Mononuclear cell (primary cell): Measurements from ENCODE around the gene STEAP4. TPM values are rescaled to one million over a fixed set of nuclear protein-coding genes. Genes with fewer than 3 reads are reported as not detected.
"Not testable (repeated sequence)": the region's sequence is repeated elsewhere in the genome, so short reads cannot be mapped to it uniquely, and the experiment has no call there.

Source experiments
- H3K27me3 ChIP-seq: 2 replicates; pipeline ENCODE4 v1.6.0; 2011; ENCODE audit warnings: low read length, control low read depth; ENCODE audit not compliant: insufficient read depth
- H3K4me1 ChIP-seq: 2 replicates; pipeline ENCODE4 v1.5.1; 2011; ENCODE audit warnings: mild to moderate bottlenecking, low read length, control low read depth; ENCODE audit not compliant: insufficient read depth
- H3K4me3 ChIP-seq: 2 replicates; pipeline ENCODE4 v1.5.1; 2011; ENCODE audit warnings: mild to moderate bottlenecking, low read length, moderate library complexity
- H3K9me3 ChIP-seq: 2 replicates; pipeline ENCODE4 v1.5.1; 2011; ENCODE audit warnings: low read depth, mild to moderate bottlenecking, control low read depth, low read length
- total RNA-seq: library from RNA; depleted of rRNA; stranded (reverse); fragments of >200 nt; gene quantifications from one replicate; pipeline ENCODE4 v1.2.3, GENCODE V29; 2012

STEAP4 gene
- total RNA-seq, 1 donor: 2.3 TPM

DNA sequence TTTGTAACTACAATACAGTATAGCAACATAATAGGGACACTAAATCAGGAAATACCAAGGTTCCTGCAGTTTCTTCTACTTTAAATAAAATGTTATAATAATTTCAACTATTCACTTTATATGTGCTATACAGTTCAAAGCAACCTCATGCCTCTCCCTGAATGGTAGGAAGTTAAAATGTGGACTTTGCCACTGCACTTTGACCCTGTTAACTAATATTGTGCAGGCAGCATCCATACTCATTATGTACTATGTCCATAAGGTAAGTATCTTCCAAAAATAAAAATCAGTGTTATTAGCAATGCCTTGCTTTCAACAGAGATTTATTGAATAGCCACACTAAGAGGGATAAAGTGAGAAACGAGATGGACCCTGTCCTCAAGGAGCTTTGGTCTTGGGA is 4.8 kb downstream of the STEAP4 start:
- Histone ChIP-seq H3K9me3 (no peaks in the 10 kb centered on the region), H3K4me1 (peaks cover 23% of the 10 kb centered on the region), H3K27me3 (no peaks in the 10 kb centered on the region), H3K4me3 (no peak overlapping the region)

DNA sequence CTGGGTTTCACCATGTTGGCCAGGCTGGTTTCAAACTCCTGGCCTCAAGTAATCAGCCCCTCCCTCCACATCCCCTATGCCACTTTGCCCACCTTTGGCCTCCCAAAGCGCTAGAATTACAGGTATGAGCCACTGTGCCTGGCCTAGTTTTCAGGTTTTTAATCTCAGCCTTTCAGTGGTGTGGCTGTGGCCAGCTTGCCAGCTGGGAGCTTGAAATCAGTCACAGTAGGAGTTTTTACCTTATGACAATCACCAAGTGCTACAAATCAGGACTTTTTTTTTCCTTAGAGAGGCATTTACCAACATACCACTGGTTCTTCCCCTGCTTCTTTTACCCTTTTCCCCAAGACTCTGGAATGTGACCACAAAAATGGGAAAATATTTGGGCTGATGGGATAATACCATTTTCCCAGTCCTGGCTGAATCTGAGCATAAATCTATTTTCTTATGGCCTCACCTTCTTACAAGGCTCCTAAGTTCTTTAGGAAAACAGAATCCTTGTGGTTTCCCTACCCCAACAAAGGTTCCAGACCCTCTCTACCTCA is 6.2 kb downstream of the STEAP4 start:
- H3K4me3 ChIP-seq: no peak overlapping the region
- H3K9me3 ChIP-seq: no peaks in the 10 kb centered on the region
- no peaks in the 10 kb centered on the region for H3K27me3 ChIP-seq
- peaks cover 8% of the 10 kb centered on the region for H3K4me1 ChIP-seq

DNA sequence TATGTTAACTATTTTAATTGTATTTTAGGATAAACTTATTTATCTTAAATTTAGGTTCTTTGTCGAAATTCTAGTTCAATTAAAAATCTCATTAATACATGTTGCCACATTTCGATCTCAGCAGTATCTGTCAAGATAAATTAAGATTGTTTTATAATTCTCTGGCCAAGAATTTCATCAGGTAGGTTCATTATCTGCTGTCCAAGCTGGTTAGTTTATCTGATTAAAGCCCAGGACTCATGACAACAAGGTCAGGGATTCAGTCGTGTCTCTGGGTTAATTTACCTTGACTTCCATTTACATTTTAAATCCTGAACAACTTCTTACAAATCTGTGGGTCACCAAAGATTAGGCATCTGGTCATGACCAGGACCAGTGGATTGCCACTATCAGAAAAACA is 7.6 kb downstream of the STEAP4 start:
- Histone ChIP-seq H3K4me3 (no peak overlapping the region), H3K9me3 (no peaks in the 10 kb centered on the region), H3K4me1 (no peaks in the 10 kb centered on the region), H3K27me3 (no peaks in the 10 kb centered on the region)

DNA sequence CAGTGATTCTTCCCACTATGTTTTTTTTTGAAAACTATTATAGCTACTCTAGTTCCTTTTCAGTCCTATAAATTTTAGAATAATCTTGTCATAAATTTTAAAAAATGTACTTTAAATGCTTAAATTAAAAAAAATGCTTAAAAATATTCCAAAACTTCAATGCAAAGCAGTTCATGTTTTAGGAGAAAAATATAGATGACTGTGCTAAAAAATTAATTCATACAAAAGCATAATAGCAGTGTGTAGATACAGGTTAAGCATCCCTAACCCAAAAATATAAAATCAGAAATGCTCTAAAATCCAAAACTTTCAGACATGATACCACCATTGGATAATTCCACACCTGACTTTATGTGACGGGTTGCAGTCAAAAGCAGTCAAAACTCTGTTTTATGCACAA is 12.8 kb downstream of the STEAP4 start:
- no peak overlapping the region for H3K4me3 ChIP-seq
- H3K4me1 ChIP-seq: peaks cover 5% of the 10 kb centered on the region
- H3K27me3 ChIP-seq: no peaks in the 10 kb centered on the region
- H3K9me3 ChIP-seq: no peaks in the 10 kb centered on the region

DNA sequence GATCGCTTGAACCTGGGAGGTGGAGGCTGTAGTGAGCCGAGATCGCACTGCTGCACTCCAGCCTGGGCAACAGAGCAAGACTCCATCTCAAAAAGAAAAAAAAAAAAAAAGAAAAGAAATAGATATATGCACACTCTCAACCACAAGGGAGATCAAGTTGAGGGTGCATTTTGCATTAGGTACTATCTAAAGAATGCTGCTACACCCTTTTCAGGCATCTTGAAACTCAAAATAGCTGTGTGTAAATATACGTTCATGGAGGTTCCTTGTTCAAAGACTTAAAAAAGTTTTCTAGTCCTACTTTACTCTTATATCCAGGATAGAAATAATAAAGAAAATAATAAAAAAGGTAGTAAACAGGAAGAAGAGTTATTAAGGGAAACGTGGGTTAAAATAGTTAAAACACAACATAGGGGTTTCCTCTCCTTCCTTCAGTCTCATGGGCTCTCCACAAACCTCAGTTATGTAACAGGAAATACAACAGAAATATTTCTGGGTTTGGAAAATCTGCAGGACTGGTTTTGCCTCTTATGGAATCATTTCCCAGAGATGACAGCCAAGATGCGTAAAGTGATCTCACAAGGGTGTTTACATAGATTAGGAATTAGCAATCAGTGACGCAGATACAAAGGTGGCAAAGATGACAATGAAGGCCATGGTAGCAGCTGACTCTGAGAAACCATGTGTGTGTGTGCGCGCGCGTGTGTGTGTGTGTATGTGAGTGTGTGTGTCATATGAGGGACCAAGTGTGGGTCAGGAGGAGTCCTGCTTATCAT is 15.1 kb downstream of the STEAP4 start:
- Histone ChIP-seq H3K9me3 (no peaks in the 10 kb centered on the region), H3K27me3 (no peaks in the 10 kb centered on the region), H3K4me3 (no peak overlapping the region), H3K4me1 (peaks cover 5% of the 10 kb centered on the region)

DNA sequence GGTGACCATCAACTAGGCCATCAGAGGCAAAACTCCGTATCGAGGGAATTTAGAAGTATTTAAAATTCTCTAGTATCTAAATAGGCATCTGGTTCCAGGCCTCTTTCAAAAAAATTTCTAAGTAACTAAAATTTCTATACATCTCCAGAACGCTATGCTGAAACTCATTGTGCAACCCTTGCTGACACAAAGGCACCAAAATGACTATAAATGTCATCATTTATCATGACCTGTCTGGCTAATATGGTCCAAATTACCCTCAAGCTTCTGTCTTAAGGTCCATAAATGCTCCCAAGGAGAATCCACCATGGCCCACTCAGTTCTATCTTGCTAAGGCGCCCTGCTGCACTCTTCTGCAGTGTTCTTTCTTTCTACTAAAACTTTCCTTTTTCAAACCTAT is 16.2 kb downstream of the STEAP4 start:
- Histone ChIP-seq H3K9me3 (no peaks in the 10 kb centered on the region), H3K27me3 (no peaks in the 10 kb centered on the region), H3K4me1 (peaks cover 5% of the 10 kb centered on the region), H3K4me3 (no peak overlapping the region)

DNA sequence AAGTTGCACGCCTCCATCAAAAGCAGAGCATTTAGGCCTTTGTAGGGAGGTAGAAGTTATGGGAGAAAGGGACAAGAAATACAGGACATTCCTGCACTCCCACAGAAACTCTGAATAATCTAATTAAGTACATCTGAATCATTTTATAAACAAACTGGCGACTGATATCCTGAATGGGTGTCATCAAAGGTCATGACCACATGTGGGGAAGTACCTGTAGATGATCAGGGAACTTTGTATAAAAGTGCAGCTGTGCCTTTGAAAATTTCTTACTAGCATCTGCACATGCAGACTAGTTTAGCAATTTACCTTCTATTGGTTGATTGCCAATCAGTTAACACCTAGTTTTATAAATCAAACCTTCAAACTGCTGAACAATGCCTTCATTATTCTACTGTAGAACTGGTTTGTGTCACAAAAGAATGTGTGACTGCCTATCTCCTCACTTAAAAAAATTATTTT is 17.1 kb downstream of the STEAP4 start:
- Histone ChIP-seq H3K4me1 (peaks cover 5% of the 10 kb centered on the region), H3K4me3 (no peak overlapping the region), H3K27me3 (no peaks in the 10 kb centered on the region), H3K9me3 (no peaks in the 10 kb centered on the region)

DNA sequence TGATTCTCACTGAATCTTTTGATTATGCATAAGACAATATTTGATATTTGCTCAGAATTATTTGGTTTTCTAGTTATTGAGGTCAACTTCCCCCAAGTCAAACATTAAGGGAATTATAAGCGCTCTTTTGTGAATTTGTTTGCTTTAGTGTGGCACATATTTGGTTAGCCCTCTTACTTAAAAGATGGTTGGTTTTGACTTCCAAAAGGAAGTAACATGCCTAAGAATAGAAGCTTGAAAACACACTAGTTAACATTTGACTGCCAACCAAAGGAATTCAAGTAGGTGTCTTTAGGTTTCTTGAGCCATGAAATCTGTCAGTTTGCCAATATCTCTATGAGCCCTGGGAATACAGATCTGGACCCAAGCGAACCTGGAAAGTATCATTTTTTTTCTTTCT is 24.9 kb downstream of the STEAP4 start:
- no peaks in the 10 kb centered on the region for H3K27me3 ChIP-seq
- H3K4me1 ChIP-seq: peaks cover 16% of the 10 kb centered on the region
- no peak overlapping the region for H3K4me3 ChIP-seq
- H3K9me3 ChIP-seq: no peaks in the 10 kb centered on the region

DNA sequence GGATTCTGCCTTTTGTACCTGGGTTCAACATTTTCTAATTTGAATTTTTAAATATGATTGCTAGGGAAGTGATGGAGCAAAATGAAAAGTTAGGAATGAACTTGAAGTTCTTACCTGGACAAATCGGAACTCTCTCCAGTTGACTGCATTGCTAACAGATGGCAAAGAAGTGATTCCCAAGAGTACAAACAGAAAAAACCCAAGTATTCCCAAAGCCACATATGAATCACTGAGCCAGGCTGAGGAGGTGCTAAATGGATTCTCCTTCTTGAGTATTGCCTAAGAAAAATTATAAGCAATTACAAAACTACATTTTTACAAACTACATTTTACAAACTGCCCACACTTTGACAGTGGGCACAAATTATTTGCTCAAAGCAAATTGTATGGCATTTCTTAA is 25.9 kb downstream of the STEAP4 start:
- no peak overlapping the region for H3K4me3 ChIP-seq
- peaks cover 16% of the 10 kb centered on the region for H3K4me1 ChIP-seq
- H3K9me3 ChIP-seq: no peaks in the 10 kb centered on the region
- no peaks in the 10 kb centered on the region for H3K27me3 ChIP-seq

DNA sequence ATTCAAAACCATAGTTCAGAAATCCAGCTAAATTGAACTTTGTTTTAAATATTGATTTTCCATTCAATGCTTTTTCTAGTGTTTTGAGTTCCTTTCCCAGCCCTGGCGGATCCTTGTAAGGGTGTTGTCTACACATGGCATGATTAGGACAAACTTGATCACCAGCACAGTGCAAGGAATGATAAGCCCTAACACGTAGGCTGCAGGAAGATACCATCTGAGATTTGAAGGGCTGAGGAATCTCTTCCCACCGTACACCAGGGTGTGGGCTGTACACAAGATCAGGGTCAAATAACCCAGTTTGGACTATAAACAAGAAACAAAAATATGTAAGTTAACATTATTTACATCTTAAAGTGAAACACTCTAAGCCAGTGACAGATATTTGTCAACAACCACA is 27.4 kb downstream of the STEAP4 start:
- Histone ChIP-seq H3K4me3 (no peak overlapping the region), H3K27me3 (no peaks in the 10 kb centered on the region), H3K4me1 (peaks cover 16% of the 10 kb centered on the region), H3K9me3 (no peaks in the 10 kb centered on the region)

DNA sequence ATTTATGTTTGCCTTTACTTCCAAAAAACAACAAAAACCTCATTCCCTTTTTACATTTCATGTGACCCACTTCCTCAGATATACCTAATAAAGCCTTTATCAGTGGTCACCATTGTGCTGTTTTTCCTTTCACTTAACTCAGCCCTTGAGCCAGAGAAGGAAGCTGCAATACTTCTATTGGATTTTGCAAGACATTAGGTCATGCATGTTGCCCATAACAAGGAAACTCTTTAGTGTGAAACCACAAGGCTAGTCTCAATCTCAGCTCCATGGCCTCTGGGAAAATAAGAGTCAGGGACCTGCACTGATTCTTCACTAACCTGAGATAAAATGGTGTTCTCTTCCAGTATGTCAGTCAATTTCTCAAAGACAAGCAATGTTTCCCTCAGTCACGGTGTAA is 27.8 kb downstream of the STEAP4 start:
- Histone ChIP-seq H3K4me3 (no peak overlapping the region), H3K9me3 (no peaks in the 10 kb centered on the region), H3K4me1 (peaks cover 16% of the 10 kb centered on the region), H3K27me3 (no peaks in the 10 kb centered on the region)

DNA sequence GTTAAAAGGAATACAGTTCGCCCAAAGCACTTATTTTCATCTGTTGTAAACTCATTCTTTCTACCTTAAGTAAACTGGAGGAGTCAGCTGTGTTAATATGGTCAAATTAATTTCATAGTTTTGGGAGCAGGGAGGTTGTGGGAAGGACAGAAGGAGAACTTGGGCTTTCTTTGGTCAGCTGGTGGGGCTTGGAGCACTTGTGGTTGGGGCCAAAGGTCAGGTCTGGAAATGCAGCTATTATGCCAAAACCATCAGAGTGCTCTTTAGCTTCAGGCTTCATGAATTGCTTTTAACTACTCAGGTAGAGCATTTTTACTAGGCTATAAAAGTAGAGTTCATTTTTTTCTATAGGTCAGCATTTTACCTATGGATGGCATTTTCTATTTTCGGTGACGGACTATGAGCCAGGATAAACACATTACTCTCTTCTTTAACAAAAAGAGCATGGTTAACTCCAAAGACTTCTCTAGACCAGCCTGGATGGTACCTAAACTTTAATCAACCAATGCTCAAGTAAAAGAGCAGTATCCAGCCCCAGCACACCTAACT is 30.0 kb downstream of the STEAP4 start:
- H3K9me3 ChIP-seq: no peaks in the 10 kb centered on the region
- no peak overlapping the region for H3K4me3 ChIP-seq
- H3K4me1 ChIP-seq: peaks cover 13% of the 10 kb centered on the region
- no peaks in the 10 kb centered on the region for H3K27me3 ChIP-seq

DNA sequence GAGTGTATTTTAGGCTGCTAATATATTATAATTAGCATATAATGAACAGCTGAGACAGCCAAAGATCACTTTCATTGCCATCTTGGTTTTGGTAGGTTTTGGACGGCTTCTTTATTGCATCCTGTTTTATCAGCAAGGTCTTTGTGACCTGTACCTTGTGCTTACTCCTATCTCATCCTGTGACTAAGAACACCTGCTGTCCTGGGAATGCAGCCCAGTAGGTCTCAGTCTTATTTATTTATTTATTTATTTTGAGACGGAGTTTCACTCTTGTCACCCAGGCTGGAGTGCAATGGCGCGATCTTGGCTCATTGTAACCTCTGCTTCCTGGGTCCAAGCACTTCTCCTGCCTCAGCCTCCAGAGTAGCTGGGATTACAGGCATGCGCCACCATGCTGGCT is 31.8 kb downstream of the STEAP4 start:
- not testable (repeated sequence) for H3K27me3 ChIP-seq, H3K4me3 ChIP-seq, H3K9me3 ChIP-seq
- peaks cover 12% of the 10 kb centered on the region for H3K4me1 ChIP-seq

DNA sequence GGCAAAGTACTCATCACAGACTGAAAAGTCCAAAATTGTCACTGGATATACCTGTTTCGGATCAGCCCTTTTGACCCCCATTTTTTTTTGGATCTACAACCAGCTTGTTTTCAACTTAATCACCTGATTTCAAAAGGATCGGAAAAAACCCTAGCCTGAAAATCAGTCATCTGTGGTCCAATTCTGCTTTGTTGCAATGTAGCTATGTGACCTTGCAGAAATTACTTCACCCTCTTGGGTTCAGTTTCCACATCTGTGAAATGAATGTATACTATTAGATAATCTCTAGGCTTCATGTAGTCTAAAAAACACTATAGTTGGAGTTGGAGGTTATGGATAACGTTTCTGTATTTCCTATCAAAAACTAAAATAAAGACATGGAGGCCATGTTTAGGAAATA is 37.1 kb downstream of the STEAP4 start:
- no peaks in the 10 kb centered on the region for H3K9me3 ChIP-seq
- H3K4me1 ChIP-seq: peaks cover 21% of the 10 kb centered on the region
- H3K4me3 ChIP-seq: no peak overlapping the region
- no peaks in the 10 kb centered on the region for H3K27me3 ChIP-seq

DNA sequence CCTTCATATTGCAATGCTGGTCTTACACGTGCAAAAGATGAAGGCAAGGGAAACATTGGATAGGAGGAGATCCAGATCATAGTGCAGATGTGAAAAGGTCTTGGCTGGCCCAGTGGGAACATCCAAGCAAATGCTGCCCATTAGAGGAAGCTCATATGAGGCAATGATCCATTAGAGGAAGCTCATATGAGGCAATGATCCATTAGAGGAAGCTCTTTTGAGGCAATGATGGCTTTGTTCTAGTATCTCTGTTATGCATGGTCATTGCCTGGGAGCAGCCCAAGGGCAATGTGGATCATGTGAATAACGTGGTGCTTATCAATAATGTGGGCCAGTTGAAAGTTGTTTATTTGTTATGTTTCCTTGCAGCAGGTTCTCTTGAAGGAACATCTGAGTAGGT is 37.8 kb downstream of the STEAP4 start:
- Histone ChIP-seq H3K4me1 (peaks cover 26% of the 10 kb centered on the region), H3K27me3 (no peaks in the 10 kb centered on the region), H3K4me3 (no peak overlapping the region), H3K9me3 (no peaks in the 10 kb centered on the region)

DNA sequence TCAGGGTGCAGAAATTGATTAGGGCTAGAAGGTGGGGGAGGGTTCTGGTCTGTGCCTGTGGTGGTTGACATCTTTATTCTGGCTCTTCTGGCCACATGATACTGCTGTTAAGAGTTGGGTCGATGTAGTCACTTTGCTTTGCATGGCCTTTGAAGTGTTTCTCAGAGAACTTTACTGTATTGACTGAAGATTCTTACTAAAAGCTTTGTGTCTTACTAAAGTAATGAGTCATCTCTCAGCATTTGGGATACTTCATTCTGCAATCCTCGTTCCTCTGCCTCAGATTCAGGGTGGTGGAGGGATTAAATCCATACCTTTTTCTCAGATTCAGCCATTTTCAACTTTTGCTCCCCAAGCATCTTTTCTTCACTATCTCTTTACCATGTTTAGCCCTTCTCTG is 38.6 kb downstream of the STEAP4 start:
- Histone ChIP-seq H3K27me3 (no peaks in the 10 kb centered on the region), H3K4me3 (no peak overlapping the region), H3K4me1 (peaks cover 26% of the 10 kb centered on the region), H3K9me3 (no peaks in the 10 kb centered on the region)
